ENCODE data around the gene VCP.

The VCP gene

DNA sequence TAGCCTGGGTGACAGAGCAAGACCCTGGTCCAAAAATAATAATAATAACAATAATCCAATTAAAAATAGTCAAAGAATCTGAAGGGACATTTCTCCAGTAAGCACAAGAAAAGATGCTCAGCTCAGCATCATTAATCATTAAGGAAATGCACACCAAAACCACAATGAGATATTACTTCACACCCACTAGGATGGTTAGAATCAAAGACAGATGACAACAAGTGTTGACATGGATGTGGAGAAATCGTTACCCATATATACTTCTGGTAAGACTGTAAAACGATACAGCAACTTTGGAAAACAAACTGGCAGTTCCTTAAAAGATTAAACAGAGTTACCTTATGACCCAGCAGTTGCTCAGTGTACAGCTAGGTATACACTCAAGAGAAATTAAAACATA lies 12.7 kb upstream of the VCP start:
- H3K4me3 ChIP-seq (ENCODE audit: low read depth, low read length) = no peak overlapping the region
- no peak for DNase-seq (ENCODE audit: low read depth)
- TF ChIP-seq, protein P1, sequence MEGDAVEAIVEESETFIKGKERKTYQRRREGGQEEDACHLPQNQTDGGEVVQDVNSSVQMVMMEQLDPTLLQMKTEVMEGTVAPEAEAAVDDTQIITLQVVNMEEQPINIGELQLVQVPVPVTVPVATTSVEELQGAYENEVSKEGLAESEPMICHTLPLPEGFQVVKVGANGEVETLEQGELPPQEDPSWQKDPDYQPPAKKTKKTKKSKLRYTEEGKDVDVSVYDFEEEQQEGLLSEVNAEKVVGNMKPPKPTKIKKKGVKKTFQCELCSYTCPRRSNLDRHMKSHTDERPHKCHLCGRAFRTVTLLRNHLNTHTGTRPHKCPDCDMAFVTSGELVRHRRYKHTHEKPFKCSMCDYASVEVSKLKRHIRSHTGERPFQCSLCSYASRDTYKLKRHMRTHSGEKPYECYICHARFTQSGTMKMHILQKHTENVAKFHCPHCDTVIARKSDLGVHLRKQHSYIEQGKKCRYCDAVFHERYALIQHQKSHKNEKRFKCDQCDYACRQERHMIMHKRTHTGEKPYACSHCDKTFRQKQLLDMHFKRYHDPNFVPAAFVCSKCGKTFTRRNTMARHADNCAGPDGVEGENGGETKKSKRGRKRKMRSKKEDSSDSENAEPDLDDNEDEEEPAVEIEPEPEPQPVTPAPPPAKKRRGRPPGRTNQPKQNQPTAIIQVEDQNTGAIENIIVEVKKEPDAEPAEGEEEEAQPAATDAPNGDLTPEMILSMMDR (IDR thresholded peaks at IDR 0.05; ENCODE audit: control insufficient read depth, extremely low read depth, insufficient read depth) = no peak

DNA sequence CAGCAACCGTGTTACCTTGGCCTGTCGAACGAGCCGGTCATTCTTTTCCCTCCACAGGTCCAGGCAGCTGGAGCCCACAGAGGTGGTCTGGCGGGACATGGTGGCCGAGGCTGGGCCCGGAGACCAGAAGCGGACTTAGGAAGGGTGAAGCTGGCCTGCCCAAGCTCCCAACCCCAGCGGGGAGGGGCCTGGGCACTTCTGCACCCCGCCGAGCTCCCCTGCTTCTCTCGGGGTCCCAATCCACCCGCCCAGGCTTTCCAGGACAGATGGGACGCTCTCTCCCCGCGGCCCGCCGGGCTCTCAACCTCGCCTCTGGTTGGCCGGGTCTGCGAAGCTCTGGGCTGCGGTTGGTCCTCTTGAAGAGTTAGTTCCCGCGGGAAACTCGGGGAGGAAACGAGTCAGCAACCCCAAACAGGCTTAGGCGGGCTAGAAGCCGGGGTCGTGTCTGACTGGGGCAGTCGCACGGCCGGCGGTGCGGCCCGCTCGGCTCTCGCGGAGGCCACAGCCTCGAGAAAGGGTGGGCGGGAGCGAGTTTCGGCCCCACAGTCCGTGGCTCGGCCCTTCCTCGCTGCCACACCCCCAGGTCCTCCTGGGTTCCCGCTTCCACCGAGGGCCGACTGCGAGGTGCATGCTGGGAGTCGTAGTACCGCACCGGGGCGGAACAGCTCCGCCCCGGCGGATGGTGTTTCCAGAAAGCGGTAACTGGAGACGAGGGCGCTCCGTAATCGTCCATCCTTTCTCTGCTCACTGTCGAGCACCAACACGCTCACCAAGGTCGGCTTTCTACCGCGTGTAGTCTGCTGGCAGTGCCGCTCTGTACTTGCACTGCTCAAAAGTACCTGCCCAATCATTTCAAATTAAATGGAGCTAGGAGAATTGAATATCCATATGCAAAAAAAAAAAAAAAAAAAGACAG lies 7.3 kb upstream of the VCP start, which contains the start of gene FANCG:
FANCG (minus strand) TSS at position 517 of the 916 bp plus-strand sequence; CDS start at position 99, 418 bp downstream.
- H3K4me3 ChIP-seq (ENCODE audit: low read depth, low read length) = peak within 1 kb of the TSS; percentile 90
- TF ChIP-seq, protein P1 (IDR thresholded peaks at IDR 0.05; ENCODE audit: control insufficient read depth, extremely low read depth, insufficient read depth) = no peak
- DNase-seq (ENCODE audit: low read depth) = peak; percentile 75

DNA sequence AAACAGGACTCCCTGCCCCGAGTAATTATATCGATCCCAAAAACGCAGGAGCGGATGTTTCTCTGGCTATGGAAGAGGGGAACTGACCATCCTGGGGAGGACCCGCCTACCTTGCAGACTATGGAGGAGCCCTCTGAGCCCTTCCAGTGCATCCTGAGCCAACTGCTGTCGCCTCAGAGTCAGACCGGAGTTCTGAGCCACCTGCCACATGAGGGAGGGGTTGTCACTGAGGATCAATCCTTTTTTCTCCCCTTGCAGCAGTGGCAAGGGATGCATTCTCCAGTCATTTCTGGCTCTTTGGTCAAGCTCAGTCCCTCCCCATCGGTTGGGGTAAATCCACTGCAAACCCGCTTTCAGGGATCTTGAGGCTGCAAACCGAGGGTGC lies 6.6 kb upstream of the VCP start:
- peak overlapping the region; percentile 90 for H3K4me3 ChIP-seq (ENCODE audit: low read depth, low read length)
- TF ChIP-seq, protein P1 (IDR thresholded peaks at IDR 0.05; ENCODE audit: control insufficient read depth, extremely low read depth, insufficient read depth) = no peak
- DNase-seq (ENCODE audit: low read depth) = no peak

DNA sequence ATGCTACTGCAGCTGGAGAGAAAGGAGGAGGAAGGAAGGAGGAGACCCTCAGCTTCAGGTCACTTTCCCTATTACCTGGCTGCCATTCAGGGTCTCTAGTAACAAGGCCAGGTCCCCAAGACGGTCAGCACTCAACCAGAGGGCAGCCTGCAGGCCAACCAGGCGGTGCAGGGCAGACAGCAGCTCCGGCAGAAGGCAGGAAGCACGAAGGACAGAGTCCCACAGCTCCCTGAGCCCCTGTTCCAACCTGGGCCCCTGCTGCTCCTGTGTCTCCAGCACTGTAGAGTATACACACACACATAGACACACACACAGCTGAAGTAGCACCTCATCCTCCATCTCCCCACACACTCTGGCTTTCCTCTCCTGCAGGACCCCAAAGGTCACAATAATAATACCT lies 5.6 kb upstream of the VCP start:
- H3K4me3 ChIP-seq (ENCODE audit: low read depth, low read length) = peak overlapping the region; percentile 90; the same call in 1 of the 2 replicates

DNA sequence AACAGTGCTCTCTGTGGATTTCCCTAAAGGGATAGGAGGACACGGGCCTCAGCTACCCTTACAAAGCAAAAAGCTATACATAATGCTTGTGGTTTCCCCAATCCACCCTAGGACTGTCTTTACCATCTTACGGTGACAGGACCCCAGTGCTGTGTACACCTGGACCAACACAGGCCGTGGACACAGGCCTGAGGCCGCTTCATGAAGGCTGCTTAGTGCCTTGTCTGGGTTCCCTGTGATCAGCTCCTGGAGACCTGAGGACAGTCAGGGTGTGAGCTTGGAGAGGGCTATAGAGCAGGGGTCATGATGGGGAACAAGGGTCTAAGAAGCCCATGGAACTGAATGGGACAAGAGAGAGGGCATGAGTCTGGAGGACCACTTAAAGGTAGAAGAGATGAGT lies 4.4 kb upstream of the VCP start:
- DNase-seq (ENCODE audit: low read depth) = no peak
- no peak overlapping the region for H3K4me3 ChIP-seq (ENCODE audit: low read depth, low read length)
- TF ChIP-seq, protein P1 (IDR thresholded peaks at IDR 0.05; ENCODE audit: control insufficient read depth, extremely low read depth, insufficient read depth) = no peak

More for the DNA sequence above, 5.6 kb upstream of the VCP start:
- TF ChIP-seq, protein P1 (IDR thresholded peaks at IDR 0.05; ENCODE audit: control insufficient read depth, extremely low read depth, insufficient read depth) = no peak
- DNase-seq (ENCODE audit: low read depth) = no peak

DNA sequence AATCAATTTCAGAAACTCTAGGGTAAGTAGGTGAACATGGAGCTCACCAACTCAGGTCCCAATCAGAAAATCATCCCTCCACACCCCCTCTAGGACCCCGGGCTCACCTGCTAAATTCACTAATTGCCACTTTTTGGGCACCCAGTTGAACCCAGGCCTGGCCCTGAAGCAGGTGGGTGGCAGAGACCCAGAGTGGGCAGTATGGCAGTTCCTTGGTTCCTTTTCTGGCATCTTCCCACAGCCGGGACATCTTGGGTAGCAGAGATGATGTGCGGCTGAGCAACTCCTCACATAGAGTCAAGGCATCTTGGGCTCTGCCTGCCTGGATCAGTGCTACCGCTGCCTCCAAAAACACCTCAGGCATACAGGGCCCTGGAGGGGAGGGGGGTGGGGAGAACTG lies 2.9 kb upstream of the VCP start:
- TF ChIP-seq, protein P1 (IDR thresholded peaks at IDR 0.05; ENCODE audit: control insufficient read depth, extremely low read depth, insufficient read depth) = no peak
- no peak for DNase-seq (ENCODE audit: low read depth)
- no peak overlapping the region for H3K4me3 ChIP-seq (ENCODE audit: low read depth, low read length)

All from LNCaP clone FGC (cell line).